Stimulated activated CD4-positive, alpha-beta T cell treated with anti-CD3 and anti-CD28 coated beads, Interleukin-15, amount 100 ng/mL, for 1 hour (primary cell): ENCODE measurements around the gene CMC4.

Experiments
- DNase-seq, 2 donors: peaks; one replicate each; pipeline ENCODE4 v3.0.0-alpha.2; 2020; ENCODE audit warnings: low read depth in 1 of 2, low spot score in 1 of 2

The CMC4 gene, protein sequence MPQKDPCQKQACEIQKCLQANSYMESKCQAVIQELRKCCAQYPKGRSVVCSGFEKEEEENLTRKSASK

DNA sequence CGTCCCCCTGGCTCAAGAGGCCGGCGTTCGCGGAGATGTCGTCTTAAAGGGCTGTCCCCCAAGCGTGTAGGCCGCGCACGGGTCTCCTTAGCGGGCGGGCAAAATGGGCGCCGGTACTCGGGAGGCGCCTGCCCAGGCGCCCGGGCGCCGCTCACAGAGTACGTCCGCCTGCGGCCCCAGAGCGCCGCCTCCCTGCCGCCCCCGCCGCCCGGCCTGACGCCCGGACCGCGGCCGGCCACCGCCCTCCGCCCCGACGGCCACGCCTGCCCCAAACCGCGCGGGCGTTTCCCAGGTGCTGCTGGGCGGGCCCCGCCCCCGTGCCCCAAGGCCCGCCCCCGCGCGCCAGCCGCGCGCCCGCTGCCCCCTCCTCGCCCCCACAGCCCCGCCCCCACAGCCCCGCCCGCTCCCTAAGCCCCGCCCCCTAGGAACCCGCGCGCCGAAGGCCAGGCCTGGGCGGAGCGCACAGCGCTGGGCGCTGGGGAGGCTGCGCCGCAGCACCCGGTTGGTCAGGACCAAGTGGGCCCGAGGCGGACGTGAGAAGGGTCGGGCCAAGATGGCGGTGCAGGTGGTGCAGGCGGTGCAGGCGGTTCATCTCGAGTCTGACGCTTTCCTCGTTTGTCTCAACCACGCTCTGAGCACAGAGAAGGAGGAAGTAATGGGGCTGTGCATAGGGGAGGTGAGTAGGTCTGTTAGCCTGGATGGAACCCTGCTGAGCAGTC, at the start of gene CMC4, which contains the start of the genes BRCC3 and MTCP1:
Gene CMC4 (minus strand): TSS at position 162 of the 719 bp plus-strand sequence. CDS start 7,113 bp downstream, outside the sequence.
Gene BRCC3 (plus strand): TSS at position 534 of the 719 bp plus-strand sequence. CDS start 20 bp downstream, at position 554.
Gene MTCP1 (minus strand): TSS at position 162 of the 719 bp plus-strand sequence. CDS start 5,126 bp downstream, outside the sequence.
- DNase-seq = peak; percentile 54 to 61

DNA sequence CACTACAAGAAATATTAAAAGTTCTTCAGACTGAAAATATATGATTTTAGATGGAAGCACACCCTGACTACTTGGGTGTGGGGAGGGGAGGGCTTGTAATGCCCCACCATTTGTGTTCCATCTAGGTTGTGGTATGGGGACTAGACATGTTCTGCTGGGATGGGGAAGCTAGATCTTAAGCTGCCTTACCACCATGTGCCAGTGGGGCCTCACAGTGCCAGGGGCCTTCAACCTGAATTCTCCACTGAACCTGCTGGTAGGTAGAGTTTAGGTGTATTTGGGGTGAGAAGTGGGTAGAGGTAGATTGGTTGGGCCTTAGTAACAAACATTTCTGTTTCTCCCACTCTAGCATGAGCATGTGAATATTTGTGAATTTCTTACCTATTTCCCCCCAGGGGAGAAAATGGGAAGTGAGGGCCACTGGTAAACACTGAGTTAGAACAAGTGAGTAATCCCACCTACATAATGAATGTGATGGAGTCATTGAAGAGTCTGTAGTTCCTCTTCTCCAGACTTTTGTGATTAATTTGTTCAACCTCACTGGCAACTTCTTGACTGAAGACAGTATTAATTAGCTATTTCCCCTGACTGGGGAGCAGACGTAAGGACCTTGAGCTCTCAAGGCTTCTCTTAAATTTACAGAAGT, 44.4 kb upstream of the CMC4 start:
- DNase-seq = no peak

GRCh38 chrX:155113097-155113496, 42.2 kb upstream of the CMC4 start:
- DNase-seq = no peak

- DNase-seq = no peak
These were observed 41.2 kb upstream of the CMC4 start for GRCh38 chrX:155112171-155112570.

DNA sequence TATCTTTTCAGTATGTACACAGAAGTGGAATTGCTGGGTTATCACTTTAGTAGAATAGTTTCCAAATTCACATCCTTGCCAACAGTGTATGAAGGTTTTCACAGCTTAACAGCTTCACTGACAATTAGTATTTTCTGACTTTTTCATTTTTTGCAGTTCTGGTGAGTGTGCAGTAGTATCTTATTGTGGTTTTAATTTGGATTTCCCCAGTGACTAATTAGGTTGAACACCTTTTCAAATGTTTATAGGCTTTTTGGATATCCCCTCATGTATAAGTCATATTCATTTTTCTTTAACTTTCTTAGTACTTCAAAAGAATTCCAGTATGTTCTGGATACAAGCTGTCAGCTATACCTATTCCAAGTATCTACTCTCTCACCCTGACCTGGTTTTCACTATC, 37.5 kb upstream of the CMC4 start:
- DNase-seq = no peak

DNA sequence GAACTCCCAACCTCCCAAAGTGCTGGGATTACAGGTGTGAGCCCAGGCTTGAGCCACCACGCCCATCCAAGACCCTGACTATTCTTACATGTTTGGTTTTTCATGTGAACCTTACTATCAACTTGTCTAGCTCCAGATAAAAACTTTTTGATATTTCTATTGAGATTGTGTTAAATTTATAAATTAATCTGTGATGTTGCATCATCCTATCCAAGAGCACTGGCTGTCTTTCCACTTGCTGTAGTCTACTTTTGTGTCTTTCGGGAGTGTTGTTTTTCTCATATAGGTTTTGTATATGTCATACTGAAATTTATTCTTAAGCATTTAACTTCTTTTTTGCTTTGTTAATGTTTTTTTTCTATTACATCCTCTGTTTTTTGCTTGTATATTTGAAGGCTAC, 35.0 kb upstream of the CMC4 start:
- no peak for DNase-seq

- no peak for DNase-seq
These were observed 23.6 kb upstream of the CMC4 start for GRCh38 chrX:155094468-155095061.

DNA sequence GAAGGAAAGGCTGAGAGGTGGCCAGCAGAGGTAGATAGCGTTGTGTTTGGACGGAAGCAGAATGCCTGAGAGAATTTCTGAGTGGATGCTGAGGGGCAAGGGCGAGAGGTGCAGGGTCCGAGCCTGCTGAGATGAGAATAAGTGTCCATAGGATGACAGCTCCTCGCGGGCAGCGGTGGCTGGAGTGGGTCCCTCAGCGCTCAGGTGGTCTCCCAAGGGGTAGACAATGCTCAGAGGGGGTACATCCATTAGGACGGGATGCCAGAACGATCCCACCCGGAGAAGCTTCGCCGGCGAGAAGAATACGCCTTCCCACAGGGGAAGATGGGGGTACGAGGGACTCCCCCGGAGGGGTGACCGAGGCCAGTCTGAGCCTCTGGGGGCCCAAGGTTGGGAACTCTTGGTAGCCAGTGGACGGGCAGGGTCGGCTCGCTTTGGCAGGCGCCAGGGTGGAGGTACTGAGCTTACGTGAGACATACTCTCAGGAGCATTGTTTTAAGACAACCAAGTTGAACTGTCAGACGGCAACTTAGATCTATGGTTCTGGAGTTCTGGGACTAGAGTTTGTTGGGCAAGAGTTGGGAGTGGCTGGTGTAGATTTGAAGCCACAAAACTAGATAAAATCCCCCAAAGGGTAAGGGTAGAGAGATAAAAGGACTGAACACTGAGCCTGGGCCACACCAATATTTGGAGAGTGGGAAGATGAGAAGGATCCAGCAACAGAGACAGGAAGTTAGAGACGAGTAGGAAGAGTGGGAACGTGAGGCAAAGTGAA, 16.2 kb upstream of the CMC4 start:
- no peak for DNase-seq

DNA sequence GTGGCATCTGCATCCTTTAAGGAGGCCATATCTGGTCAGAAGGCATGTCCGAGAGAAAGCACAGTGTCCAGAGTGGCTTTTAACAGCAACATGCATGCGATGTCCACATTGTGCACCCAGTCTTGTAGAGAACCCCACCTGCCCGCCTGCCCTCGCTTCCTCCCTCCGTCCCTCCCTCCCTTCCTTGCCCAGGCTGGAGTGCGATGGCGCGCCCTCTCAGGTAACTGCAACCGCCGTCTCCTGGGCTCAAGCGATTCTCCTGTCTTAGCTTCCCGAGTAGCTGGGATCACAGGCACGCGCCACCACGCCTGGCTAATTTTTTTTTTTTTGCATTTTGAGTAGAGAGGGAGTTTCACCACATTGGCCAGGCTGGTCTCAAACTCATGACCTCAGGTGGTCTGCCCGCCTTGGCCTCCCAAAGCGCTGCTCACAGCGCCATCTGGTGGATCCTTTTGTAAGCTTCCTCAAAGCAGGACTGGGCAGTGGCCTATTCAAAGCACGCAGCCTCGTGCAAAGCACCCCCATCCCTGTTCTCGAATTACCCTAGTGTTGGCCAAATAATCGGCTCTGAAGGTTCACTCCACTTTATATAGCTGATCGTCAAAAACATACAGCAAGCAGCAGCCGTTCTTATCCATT, 15.4 kb upstream of the CMC4 start:
- no peak for DNase-seq

- DNase-seq = no peak
These were observed 851 bp upstream of the CMC4 start for GRCh38 chrX:155071694-155072280.

GRCh38 chrX:155070663-155070974, 317 bp downstream of the CMC4 start:
- DNase-seq = no peak

GRCh38 chrX:155070038-155070437, 898 bp downstream of the CMC4 start:
- no peak for DNase-seq

- DNase-seq = no peak
These were observed 1.5 kb downstream of the CMC4 start for GRCh38 chrX:155069414-155069813.

DNA sequence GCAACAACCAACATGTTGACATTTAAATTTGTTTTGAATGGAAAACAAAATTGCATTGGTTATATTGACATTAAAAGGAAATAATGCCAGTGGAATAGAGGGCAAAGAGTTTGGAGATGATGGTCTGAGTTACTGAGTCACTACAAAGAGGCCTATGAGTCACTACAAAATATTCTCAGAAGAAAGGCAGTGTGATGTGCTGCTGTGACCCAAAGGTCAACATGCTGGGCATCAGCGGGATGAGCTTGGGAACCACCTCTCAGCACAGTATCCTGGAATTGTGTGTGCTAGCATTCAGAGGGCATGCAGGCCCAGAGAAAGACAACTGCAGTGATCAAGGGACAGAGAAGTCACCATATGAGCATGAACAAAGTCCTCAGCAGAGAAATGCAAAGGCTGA, 2.8 kb downstream of the CMC4 start:
- no peak for DNase-seq

DNA sequence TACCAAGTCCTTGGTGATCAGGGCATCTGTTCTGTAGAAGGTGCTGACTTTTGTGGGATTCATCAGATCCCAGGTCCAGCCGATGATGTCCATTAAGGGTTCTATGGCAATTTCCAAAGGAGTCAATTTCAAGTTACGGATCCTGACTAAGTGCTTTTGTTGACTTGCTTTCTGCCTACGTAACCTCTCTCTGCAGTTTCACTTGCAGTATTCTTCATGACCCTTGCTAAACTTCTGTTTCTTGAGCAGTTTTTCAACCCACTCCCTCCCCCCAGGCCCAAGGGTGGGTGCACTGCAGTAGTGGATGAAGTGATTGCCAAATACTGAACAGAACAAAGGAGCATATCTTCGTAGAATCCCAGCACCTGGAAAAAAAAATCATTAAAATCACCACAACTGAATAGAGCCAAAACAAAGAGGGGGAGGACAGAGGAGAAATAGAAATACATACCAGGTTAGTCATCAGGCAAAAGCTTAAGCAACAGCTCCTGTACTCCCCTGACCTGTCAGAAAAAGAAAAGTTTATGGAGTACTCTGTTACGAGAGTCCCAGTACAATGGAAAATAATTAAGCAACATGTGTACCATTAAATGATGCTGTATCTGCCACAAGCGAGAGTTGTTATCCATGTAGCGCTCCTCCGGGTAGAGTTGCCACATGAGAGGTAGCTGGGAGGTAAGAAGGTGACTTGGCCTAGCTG, 5.8 kb downstream of the CMC4 start:
- DNase-seq = no peak

DNA sequence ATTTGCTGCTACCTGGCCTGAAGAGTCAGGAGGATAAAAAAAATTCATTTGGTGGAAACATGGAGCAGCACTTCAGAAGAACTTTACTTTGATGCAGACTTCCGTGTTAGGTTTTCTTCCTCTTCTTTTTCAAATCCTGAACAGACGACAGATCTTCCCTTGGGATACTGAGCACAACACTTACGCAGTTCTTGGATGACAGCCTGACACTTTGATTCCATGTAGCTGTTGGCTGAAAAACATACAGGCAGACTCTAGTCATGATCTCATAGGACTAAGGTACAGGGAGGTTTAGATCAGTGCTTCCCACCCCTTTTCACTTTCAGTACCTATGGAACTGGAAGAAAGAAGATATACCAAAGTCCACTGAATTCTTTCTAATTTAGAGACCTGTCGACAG, 9.2 kb downstream of the CMC4 start:
- no peak for DNase-seq

GRCh38 chrX:155056877-155057792, 13.8 kb downstream of the CMC4 start:
- no peak for DNase-seq

DNA sequence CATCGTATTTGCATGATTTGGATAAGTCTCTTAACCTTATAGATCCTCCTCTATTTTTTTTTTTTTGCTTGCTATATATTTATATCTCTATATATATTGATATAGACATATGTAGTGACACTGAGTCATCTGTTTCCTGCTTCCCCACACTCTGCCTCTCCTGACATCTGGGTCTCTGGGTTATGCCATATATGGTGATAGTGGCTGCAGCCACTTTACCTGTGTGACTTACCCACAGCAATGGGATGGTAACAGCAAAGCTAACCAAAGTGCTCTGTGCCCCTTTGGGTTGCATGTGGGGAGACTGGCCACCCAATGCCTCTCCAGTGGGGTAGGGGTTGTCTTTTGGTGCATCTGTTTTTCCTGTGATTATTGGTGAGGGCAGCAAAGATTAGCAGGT, 14.5 kb downstream of the CMC4 start:
- DNase-seq = no peak

GRCh38 chrX:155055494-155055893, 15.4 kb downstream of the CMC4 start:
- no peak for DNase-seq
